ENCODE results near the gene ME3.

DNA sequence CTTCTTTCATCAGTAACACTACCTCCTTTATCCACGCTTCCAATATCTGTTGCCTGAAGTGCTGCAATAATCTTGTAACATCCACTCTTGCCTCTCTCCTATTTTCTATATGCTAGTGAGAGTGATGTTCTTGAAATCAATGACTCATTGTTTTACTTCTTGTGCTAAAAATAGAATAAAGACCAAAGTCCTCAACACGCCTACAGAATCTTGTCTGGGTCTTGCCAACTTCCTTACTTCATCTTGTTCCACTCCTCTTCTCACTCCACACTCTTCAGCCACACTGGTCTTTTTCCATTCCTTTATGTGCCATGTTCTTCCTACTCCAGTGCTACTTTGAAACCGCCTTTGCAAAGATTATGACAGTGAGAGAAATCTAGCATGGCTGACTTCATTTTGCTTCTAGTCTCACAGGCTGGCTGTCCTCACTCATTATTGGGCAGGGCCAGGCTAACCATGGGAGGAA is 161.3 kb downstream of the ME3 start:
- TF ChIP-seq, protein P1, sequence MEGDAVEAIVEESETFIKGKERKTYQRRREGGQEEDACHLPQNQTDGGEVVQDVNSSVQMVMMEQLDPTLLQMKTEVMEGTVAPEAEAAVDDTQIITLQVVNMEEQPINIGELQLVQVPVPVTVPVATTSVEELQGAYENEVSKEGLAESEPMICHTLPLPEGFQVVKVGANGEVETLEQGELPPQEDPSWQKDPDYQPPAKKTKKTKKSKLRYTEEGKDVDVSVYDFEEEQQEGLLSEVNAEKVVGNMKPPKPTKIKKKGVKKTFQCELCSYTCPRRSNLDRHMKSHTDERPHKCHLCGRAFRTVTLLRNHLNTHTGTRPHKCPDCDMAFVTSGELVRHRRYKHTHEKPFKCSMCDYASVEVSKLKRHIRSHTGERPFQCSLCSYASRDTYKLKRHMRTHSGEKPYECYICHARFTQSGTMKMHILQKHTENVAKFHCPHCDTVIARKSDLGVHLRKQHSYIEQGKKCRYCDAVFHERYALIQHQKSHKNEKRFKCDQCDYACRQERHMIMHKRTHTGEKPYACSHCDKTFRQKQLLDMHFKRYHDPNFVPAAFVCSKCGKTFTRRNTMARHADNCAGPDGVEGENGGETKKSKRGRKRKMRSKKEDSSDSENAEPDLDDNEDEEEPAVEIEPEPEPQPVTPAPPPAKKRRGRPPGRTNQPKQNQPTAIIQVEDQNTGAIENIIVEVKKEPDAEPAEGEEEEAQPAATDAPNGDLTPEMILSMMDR (optimal IDR thresholded peaks at IDR 0.05 in 1 of 3, IDR thresholded peaks at IDR 0.05 in 1 of 3, conservative IDR thresholded peaks at IDR 0.05 in 1 of 3; ENCODE audit: extremely low read depth in 1 of 3, insufficient read depth in 2 of 3, low read length in 3 of 3), result no peak
- TF ChIP-seq EZH2 (IDR thresholded peaks at IDR 0.05; ENCODE audit: low read length), result no peak
